Smooth muscle cell (in vitro differentiated cells): Measurements from ENCODE around the gene SNU13. TPM values are rescaled to one million over a fixed set of nuclear protein-coding genes. Genes with fewer than 3 reads are reported as not detected.

Experiments
- DNase-seq: peaks from one replicate; lab custom pipeline; 2025; ENCODE audit not compliant: unreplicated experiment; lab: John Stamatoyannopoulos, UW
- H2AFZ ChIP-seq: fragments of 200-600 bp; sonication (generic); 2 replicates; pipeline ENCODE4 v1.6.0; 2016; ENCODE audit warnings: antibody characterized with exemption, low read depth, mild to moderate bottlenecking
- H3F3A ChIP-seq: fragments of 200-600 bp; sonication (generic); 2 replicates; pipeline ENCODE4 v1.6.0; 2017; ENCODE audit warnings: antibody characterized with exemption, low read depth
- H3K27ac ChIP-seq: fragments of 200-600 bp; sonication (generic); 2 replicates; pipeline ENCODE4 v1.5.1; 2016; ENCODE audit warnings: low read depth, mild to moderate bottlenecking
- H3K27me3 ChIP-seq: fragments of 200-600 bp; sonication (generic); 2 replicates; pipeline ENCODE4 v1.6.1; 2016; ENCODE audit warnings: low read depth, mild to moderate bottlenecking
- H3K36me3 ChIP-seq: fragments of 200-600 bp; sonication (generic); 2 replicates; pipeline ENCODE4 v1.5.1; 2016; ENCODE audit warnings: low read depth
- H3K4me1 ChIP-seq: fragments of 200-600 bp; sonication (generic); 2 replicates; pipeline ENCODE4 v1.5.1; 2016; ENCODE audit warnings: low read depth
- H3K4me2 ChIP-seq: fragments of 200-600 bp; sonication (generic); 2 replicates; pipeline ENCODE4 v1.6.0; 2016; ENCODE audit warnings: mild to moderate bottlenecking
- H3K4me3 ChIP-seq: fragments of 200-600 bp; sonication (generic); 2 replicates; pipeline ENCODE4 v1.5.1; 2016; ENCODE audit warnings: mild to moderate bottlenecking
- H3K79me2 ChIP-seq: fragments of 200-600 bp; sonication (generic); 2 replicates; pipeline ENCODE4 v1.6.0; 2016; ENCODE audit warnings: low read depth, mild to moderate bottlenecking
- H3K9ac ChIP-seq: fragments of 200-600 bp; sonication (generic); 2 replicates; pipeline ENCODE4 v1.6.0; 2016; ENCODE audit warnings: low read depth
- H3K9me3 ChIP-seq: fragments of 200-600 bp; sonication (generic); replicated peaks from 2 replicates; pipeline ENCODE4 v1.5.1; 2016; ENCODE audit warnings: low read depth
- H4K20me1 ChIP-seq: fragments of 200-600 bp; sonication (generic); 2 replicates; pipeline ENCODE4 v1.6.0; 2016; ENCODE audit warnings: low read depth
- WGBS: methylation state at CpG from one replicate; pipeline ENCODE4 v1.1.7; 2016; ENCODE audit warnings: low lambda C conversion rate; 5-methylcytosine and 5-hydroxymethylcytosine counted together
- polyA plus RNA-seq: library from polyadenylated mRNA; unstranded; fragments of >200 nt; fragmentation: Nextera tagmentation; extraction: Ambion mirVana; gene quantifications from 2 replicates; pipeline ENCODE4 v1.2.1, GENCODE V29; 2016
- total RNA-seq: library from RNA; depleted of rRNA; stranded (reverse); fragments of >200 nt; gene quantifications from 2 replicates; pipeline ENCODE4 v1.2.3, GENCODE V29; 2014
- TF ChIP-seq, protein P1 (sequence below): fragments of 200-600 bp; sonication (generic); IDR thresholded peaks from 2 replicates; pipeline ENCODE4 v1.5.1; 2017; ENCODE audit warnings: borderline replicate concordance, mild to moderate bottlenecking, antibody characterized with exemption; ENCODE audit not compliant: insufficient read depth, poor library complexity, severe bottlenecking

Gene SNU13
- total and polyA plus RNA-seq, 2 experiments from 2014 or later = 142 to 250 TPM

DNA sequence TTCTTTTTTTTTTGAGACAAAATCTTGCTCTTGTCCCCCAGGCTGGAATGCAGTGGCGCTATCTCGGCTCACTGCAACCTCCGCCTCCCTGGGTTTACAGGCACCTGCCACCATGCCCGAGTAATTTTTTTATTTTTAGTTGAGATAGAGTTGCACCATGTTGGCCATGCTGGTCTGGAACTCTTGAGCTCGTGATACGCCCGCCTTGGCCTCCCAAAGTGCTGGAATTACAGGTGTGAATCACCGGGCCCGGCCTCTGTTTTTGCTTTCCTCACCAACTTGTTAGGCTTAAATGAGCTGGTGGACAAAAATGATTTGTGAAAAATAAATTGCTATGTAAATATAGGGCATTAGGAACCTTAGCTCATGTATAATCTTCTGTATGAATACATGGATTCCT, 14.1 kb upstream of the SNU13 start:
- Histone ChIP-seq H3K4me2 (no peak overlapping the region), H3K9me3 (no peaks in the 10 kb centered on the region), H4K20me1 (no peaks in the 10 kb centered on the region), H2AFZ (no peak overlapping the region), H3K27me3 (no peaks in the 10 kb centered on the region), H3K4me1 (peaks cover under 1% of the 10 kb centered on the region), H3K36me3 (no peaks in the 10 kb centered on the region), H3K9ac (no peak overlapping the region), H3F3A (no peaks in the 10 kb centered on the region), H3K4me3 (no peak overlapping the region), H3K27ac (no peak overlapping the region), H3K79me2 (no peaks in the 10 kb centered on the region)
- WGBS = 95% methylated on average over 9 of the region's 9 CpGs
- no peak for DNase-seq
- TF ChIP-seq, protein P1, sequence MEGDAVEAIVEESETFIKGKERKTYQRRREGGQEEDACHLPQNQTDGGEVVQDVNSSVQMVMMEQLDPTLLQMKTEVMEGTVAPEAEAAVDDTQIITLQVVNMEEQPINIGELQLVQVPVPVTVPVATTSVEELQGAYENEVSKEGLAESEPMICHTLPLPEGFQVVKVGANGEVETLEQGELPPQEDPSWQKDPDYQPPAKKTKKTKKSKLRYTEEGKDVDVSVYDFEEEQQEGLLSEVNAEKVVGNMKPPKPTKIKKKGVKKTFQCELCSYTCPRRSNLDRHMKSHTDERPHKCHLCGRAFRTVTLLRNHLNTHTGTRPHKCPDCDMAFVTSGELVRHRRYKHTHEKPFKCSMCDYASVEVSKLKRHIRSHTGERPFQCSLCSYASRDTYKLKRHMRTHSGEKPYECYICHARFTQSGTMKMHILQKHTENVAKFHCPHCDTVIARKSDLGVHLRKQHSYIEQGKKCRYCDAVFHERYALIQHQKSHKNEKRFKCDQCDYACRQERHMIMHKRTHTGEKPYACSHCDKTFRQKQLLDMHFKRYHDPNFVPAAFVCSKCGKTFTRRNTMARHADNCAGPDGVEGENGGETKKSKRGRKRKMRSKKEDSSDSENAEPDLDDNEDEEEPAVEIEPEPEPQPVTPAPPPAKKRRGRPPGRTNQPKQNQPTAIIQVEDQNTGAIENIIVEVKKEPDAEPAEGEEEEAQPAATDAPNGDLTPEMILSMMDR = no peak

DNA sequence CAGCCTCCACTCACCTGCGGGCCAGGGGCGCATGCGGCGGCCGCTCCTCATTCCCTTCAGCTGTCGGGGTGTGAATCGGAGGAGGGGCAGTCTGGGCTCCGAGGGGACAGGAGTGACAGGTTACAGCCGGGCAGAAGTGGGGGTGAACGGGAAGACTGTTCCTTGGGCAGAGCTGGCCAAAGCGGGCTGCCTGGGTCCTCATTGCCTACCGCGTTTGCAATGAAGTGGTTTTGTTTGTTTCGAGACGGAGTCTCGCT, 11.4 kb upstream of the SNU13 start:
- Histone ChIP-seq H3K9ac (no peak overlapping the region), H3F3A (no peaks in the 10 kb centered on the region), H3K27ac (no peak overlapping the region), H3K79me2 (no peaks in the 10 kb centered on the region), H3K4me1 (peaks cover 4% of the 10 kb centered on the region), H4K20me1 (no peaks in the 10 kb centered on the region), H3K36me3 (no peaks in the 10 kb centered on the region), H3K9me3 (no peaks in the 10 kb centered on the region), H3K27me3 (no peaks in the 10 kb centered on the region), H3K4me2 (no peak overlapping the region), H2AFZ (no peak overlapping the region), H3K4me3 (no peak overlapping the region)
- WGBS = 97% methylated on average over 16 of the region's 16 CpGs
- no peak for DNase-seq
- TF ChIP-seq, protein P1 = no peak

DNA sequence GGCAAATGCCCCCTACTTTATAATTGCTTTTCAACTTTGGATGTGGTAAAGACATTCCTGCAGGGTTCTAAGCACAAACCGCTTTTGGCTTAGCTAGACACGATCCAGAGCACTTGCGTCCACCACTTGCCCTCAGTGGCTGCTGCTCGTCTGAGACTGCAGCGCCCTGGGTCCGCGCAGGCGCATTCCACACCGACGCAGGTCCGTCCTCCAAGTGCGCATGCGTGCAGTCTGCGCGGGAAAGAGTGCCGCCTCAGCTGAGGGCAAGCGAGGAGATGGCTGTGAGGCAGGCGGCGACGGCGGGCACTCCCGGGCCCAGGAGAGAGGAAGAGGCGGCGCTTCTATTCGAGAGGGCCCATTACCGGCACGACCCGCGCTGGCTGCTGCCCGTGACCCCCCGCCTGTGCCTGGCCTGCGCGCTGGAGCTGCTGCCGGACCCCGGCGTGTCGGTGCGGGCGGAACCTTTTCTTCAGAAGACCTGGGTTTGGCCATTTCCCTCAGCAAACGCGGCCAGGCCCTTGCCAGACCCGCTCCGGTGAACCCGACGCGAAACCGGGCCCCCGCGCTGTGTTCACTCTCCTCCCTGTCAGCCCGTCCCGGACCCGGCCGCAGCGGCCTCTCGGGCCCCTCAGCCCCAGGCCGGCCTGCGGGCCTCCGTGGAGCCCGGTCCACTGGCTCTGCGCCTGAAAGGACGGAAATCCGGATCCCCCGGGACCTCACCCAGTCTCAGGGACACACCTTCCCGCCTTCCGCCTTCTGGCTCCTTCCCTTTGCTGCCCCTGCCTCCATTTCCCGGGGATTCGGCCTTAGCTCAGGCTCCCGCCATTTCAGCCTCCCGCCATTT, 10.8 kb upstream of the SNU13 start, which contains the start of gene MEI1:
Gene MEI1 (plus strand): TSS at position 240 of the 844 bp plus-strand sequence. CDS start 36 bp downstream, at position 276.
- H3K4me1 ChIP-seq = peaks cover 4% of the 10 kb centered on the region
- no peaks in the 10 kb centered on the region for H4K20me1 ChIP-seq
- no peak within 1 kb of the TSS for H3K27ac ChIP-seq
- no peaks in the 10 kb centered on the region for H3K9me3 ChIP-seq
- no peaks in the 10 kb centered on the region for H3K79me2 ChIP-seq
- no peaks in the 10 kb centered on the region for H3F3A ChIP-seq
- no peaks in the 10 kb centered on the region for H3K36me3 ChIP-seq
- H3K4me3 ChIP-seq = no peak within 1 kb of the TSS
- H3K9ac ChIP-seq = no peak within 1 kb of the TSS
- DNase-seq = no peak
- H2AFZ ChIP-seq = no peak within 1 kb of the TSS
- TF ChIP-seq, protein P1 = no peak
- no peak within 1 kb of the TSS for H3K4me2 ChIP-seq
- WGBS = 82% methylated on average over 56 of the region's 69 CpGs
- H3K27me3 ChIP-seq = no peaks in the 10 kb centered on the region
